Stromal cell of bone marrow (primary cell): Measurements from ENCODE around the gene ADAMTSL2.

Source experiments
- DNase-seq: peaks from one replicate; pipeline ENCODE4 v3.0.0-alpha.2; 2012; ENCODE audit warnings: low read depth

The ADAMTSL2 gene

DNA sequence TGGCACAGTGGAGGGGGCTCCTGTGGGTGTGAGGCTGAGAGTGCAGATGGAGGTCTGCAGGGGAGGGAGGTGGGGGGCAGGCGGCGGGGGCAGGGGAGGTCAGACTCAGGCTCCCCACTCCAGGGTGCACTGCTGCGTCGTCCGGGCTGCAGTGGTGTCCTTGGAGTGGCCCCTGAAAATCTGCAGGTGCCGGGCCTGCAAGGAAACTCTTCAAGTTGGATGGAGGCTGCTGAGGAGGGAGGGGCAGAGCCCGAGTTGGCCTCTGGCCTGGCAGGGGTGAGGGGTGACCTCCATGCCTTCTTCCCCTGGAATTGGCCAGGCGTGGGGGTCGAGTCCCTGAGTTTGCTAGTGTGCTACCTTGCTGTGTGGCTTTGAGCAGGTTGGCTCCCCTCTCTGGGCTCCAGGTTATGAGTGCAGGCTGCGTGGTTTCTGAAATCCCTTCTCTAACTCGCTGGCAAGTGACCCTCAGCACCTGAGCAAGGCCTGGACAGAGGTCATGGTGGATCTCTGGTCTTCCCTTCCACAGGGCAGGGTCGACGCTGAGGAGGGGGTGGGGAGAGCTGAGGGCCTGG, 888 bp downstream of the ADAMTSL2 start:
- DNase-seq = no peak

DNA sequence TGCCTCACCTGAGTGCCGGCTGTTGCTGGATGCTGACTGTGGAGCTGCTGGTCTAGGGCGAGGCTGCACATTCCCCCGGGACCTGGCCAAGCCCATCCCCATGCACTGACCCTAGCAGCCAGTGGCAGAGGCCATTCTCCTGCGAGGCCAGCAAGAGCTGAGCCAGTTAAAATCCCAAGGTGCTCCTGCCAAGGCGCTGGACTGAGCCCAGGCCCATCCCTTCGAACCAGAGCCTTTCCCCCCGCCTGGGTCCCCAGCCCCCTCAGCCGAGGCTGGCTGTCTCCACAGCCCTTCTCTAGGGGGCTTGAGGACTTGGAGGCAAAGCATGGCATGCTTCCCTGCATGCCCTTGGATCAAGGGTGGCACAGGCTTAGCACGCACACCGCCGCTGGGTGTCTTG, 1.6 kb downstream of the ADAMTSL2 start:
- no peak for DNase-seq

DNA sequence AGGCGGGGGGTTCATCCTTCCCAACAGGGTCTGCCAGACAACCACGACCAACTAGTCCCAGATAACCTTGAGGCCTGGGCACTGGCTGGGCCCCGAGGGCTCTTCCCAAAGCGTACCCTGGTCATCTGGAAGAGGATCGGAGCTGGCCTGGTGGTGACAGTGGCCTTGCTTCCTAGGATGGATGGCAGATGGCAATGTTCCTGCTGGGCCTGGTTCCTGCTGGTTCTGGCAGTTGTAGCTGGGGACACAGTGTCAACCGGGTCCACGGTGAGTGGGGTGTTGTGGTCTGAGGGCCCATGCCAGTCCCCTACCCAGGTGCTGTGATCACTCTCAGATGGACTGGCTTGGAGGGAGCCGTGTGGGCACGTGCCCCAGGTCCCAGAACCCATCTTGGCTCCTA, 2.0 kb downstream of the ADAMTSL2 start:
- DNase-seq = no peak

DNA sequence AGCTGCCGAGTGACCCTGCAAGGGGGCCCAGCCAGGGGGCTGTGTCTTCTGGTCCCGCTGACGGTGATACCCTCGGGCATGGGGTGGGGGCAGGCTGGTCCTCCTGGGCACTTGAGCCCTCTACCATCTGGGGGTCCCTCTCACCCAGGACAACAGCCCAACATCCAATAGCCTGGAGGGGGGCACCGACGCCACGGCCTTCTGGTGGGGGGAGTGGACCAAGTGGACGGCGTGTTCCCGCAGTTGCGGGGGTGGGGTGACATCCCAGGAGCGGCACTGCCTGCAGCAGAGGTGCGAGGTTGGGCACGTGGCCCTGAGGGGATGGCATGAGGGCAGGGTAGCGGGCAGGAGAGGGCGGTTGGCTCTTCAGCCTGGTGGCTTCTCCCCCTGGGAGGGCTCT, 2.8 kb downstream of the ADAMTSL2 start:
- no peak for DNase-seq

DNA sequence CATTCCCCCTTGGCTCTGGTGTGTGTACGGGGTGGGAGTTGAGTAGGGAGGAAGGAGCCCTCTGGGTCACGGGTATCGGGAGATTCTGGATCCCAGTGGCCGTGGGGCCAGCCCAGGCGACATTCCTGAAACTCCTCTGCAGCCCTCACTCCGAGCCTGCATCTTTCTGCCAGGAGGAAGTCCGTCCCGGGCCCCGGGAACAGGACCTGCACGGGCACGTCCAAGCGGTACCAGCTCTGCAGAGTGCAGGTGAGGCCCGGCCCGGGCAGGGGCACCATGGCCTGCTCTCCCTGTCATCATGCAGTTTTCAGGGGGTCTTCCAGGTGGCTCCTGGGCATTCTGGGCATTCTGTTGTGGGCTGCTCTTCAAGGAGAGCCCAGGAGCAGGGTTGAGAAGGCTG, 3.7 kb downstream of the ADAMTSL2 start:
- no peak for DNase-seq

DNA sequence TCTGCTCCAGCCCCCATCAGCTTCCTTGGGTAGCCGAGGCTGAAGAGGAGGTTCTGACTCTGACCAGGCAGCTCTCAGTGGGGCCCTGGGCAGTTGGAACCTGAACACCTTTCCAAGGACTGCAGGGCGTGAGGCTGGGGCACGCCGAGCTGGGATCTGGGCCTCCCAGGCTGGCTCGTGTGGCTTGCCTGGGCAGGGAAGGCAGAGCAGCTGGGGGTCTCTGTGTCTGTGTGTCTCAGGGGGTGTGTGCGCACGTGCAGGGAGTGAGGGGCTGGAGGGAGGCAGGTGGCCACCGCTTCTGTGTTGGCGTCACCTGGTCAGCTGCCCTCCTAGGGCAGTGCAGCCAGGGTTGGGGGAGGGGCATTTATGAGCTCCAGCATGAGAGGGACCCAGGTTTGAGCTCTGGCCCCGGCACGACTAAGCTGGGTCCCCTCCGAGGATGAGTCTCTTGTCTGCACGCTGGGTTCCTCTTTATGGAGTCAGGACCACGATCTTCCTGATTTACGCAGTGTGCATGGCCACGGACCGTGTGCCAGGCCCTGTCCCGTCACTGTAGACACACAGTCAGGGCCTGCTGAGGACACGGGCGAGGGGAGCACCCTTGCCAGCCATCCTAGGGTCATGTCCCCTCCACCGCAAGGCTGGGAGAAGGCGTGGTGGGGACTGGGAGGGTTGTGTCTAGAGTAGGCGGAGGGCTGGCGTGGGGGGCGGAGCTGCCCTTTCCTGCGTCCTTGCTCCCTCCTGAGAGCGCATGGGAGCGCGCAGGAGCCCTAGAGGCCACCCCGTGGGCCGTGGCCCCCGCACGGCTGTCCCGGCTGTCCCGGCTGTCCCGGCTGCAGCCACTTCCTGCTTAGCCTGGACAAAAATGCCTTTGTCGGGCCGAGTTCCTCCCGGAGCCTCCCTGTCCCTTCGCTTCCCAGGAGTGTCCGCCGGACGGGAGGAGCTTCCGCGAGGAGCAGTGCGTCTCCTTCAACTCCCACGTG, 4.6 kb downstream of the ADAMTSL2 start:
- DNase-seq = no peak

DNA sequence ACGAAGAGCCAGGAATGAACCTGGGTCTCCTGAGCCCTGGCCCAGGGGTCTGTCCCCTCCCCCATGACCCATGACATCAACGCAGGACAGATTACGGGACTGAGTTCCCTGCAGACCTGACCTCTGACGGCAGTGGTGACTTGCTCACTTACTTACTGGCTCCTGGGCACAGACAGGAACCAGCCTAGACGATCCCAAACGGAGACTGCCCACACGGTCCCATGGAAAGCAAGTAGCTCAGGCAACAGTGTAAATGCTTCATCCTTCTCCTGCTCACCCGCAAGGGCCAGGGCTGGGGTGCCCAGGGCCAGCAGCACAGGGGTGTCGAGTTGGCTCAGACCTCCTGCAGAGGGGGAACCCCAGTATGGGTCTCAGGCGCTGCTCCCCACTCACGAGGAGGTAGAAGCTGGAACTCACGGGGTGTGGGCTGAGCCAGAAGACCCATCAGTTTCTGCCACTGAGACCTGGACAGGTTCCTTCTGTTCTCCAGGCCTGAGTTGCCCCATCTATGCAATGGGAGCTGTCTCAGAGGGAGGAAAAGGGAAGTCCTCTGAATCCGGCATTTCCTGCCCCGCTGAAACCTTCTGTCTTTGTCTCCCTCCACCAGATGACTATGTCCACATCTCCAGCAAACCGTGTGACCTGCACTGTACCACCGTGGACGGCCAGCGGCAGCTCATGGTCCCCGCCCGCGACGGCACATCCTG, 5.6 kb downstream of the ADAMTSL2 start:
- no peak for DNase-seq

DNA sequence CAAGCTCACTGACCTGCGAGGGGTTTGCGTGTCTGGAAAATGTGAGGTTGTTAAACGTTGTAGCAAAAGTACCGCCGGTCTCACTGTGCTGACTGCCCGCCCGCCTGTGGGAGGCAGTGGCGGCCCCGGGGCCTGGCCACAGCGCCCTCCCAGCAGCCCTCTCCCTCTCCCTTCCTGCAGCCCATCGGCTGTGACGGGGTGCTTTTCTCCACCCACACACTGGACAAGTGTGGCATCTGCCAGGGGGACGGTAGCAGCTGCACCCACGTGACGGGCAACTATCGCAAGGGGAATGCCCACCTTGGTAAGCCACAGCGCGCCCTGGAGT, 6.2 kb downstream of the ADAMTSL2 start:
- no peak for DNase-seq

DNA sequence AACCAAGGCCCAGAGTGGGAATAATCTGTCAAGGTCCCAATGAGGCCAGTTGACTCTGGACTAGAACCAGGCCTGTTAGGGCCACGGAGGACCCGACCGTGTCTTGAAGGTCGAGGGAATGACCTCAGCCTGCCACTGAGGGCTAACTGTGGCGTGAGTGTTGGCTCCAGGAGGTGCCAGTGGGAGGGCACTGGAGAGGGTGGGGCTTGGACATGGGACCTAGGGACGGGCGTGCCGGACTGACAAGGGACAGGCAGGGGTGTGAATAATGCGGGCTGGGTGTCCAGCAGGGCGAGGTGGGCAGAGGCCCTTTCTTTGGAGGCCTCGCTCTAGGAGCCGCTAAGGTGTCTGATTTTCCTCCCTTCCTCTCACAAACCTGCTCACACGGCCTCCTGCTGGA, 7.5 kb downstream of the ADAMTSL2 start:
- no peak for DNase-seq

DNA sequence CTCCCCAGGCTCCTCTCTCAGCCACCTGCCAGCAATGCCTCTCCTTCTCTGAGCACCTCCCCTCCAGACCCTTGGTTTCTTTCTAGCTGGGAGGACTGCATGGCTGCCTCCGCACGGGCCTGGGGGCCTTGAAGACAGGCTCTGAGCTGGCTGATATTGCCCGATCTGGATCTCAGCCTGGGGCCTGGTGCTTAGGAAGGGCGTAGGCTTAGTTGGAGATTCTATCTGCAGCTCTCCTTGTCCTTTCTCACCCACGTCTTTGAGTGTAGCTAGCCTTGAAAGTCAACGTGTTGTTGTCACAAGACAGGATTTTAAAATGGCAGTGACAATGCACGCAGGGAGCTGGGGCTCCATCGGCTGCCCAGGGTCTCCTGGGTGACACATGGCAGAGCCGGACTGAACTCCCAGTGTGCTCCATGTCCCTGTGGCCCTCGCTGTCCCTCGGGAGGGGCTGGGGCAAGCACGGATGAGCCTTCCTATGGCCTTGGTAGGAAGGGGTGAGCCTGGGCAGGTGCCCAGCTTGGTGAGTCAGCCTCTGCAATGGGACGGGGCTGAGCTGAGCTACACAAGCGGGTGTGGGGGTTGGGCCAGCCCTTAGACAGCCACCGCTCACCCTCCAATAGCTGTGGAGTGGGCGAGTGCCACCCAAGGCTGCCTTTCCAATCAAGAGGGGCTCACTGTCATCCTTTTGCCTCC, 9.4 kb downstream of the ADAMTSL2 start:
- DNase-seq = no peak

DNA sequence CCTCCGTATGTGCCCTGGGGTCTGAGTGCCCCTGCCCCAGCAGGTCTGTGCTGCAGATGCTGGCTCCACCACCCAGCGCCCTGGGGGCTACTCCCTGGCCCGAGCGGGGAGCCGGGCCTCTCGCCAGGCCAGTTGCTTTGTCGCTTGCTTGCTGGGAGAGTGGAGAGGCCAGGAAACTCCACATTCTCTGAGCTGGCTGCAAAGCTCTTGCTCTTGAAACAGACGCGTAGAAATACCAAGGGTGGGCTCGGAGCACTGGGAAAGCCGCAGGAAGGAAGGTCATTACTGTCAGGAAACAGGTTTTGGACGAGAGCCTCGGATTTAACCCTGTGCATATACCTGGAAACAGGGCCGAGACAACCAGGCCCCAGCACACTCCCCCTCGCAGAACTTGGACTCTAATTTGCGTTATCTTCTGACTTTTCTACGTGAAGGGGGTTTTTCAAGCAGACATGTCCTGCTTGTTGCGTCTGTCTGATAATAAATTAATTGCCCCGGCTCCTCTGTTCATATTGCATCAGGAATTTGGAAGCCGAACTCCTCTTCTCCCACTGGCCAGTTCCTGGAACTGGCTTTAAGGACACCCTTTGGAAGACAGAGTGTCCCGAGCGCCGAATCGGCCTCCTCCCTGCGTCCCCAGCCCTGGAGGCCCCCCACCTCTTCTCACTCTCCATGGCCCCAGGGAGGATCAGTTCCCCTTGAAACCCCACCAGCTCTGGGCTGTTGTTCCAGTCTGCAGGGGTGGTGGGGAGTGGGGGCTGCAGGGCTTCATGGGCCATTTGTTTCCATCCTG, 11.2 kb downstream of the ADAMTSL2 start:
- DNase-seq = no peak

DNA sequence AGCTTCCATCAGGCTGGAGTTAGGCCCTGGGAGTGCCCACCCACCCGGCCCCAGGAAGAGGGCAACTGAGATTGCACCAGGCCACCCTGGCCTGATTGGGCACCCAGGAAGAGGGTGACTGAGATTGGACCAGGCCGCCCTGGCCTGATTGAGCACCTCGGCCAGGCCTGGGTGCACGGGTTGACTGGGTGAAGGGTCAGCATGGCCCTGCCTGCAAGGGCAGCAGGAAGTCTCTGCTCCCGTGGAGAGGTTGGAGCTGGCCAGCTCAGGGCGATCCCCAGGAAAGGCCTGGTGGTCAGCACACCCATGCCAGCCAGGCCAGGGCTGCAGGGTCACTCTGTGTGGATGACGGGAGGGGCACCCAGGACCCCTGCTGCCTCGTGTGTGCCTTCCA, 11.8 kb downstream of the ADAMTSL2 start:
- DNase-seq = no peak

DNA sequence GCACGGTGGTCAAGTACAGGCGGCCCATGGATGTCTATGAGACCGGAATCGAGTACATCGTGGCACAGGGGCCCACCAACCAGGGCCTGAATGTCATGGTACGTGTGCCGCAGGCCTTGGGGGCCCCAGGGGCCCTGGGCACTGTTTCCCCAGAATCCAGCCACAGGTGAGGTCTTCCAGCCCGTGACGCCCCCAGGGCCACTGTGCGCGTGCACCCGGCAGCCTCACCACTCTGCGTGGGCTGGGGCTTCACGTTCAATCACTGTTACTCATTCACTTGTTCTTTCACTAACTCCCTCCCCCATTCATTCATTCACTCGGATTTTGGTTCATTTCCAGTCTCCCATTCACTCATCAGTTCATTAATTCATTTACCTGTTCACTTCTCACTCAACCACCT, 12.6 kb downstream of the ADAMTSL2 start:
- DNase-seq = no peak

DNA sequence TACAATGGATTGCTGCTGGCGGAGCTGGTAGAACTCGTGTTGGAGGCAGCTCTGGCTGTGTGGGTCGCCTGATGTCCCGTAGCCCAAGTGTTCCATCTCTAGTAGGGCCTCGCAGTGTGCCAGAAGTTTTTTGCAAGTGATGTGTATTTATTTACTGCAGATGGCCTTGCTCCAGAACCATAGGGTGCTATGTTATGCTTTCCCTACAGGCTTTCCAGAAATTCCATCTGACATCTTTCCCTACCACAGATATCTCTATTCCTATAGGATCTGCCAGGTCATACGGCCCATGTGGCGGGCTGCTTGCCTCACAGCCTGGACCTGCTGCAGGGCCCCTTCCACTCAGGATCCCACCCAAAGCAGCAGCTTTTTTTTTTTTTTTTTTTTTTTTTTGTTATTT, 16.9 kb downstream of the ADAMTSL2 start:
- no peak for DNase-seq

DNA sequence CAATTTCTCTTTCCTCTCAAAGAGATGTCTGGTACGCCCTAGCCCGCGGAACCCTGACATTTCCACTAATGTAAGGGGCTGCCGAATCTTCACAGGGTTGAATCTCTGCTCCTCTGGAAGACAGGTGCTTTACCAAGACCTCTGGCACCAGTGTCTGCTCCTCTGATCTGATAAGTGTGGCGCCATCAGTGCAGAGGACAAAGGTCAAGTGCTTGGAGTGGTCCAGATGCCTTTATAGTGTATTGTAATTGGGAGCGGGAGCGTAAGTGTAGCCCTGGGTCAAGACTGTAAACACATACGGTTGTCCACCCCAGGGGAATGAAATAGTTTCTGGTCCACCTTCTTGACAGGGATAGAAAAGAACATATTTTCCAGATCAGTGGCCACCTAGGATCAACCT, 17.7 kb downstream of the ADAMTSL2 start:
- no peak for DNase-seq

DNA sequence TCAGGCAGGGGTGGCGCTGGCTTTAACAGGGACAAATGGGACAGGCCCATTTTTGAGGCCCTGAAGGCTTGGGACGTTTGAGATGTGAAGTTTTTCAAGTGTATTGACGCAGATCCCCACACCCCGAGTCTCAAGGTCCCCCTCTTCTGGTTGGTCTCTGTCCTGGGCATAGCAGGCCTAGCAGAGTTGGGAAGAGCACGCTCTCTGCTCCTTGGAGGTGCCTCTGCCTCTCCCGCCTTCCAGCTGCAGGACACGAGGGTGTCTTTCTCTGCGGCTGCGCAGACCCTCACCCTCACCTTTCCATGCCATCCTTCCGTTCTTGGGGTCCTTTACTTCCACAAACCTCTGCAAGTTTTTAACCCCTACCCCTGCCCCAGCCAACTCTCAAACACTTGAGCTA, 18.6 kb downstream of the ADAMTSL2 start:
- DNase-seq = no peak

DNA sequence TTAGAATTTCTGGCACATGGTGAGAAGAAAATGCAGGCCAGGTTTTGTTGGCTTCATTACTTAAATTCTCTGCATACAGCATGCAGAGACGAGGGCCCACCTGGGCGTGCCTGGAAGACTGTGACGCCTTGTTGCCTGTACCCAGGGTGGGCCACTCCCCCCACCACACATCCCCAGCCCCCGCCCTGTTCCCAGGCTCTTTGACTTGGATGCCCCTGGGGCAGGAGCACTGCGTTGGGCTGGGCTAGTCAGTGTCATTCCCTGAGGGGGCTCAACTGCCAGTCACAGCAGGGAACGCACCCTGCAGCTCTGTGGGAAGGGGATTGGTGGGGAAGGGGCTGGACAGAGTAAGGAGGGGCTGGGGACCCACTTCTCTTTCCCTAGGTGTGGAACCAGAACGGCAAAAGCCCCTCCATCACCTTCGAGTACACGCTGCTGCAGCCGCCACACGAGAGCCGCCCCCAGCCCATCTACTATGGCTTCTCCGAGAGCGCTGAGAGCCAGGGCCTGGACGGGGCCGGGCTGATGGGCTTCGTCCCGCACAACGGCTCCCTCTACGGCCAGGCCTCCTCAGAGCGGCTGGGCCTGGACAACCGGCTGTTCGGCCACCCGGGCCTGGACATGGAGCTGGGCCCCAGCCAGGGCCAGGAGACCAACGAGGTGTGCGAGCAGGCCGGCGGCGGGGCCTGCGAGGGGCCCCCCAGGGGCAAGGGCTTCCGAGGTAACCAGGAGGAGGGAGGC, 19.6 kb downstream of the ADAMTSL2 start:
- no peak for DNase-seq

DNA sequence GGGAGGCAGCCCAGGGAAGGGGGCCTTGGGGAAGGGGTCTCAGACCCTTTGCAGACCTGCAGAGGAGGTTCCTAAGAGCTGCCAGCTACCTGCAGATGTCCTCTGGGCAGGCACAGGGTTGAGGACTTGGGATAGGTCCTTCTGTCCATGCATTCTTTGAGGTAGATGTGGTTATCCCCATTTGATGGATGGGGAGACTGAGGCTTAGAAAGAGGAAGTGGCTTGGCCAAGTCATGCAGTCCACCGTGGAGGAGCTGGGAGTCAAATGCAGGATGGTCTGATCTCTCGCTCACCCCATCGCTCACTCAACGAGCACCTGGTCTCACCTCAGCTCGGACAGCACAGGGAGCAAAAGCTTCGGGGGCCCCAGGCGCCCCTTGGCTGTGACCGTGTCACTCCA, 20.2 kb downstream of the ADAMTSL2 start:
- DNase-seq = no peak

DNA sequence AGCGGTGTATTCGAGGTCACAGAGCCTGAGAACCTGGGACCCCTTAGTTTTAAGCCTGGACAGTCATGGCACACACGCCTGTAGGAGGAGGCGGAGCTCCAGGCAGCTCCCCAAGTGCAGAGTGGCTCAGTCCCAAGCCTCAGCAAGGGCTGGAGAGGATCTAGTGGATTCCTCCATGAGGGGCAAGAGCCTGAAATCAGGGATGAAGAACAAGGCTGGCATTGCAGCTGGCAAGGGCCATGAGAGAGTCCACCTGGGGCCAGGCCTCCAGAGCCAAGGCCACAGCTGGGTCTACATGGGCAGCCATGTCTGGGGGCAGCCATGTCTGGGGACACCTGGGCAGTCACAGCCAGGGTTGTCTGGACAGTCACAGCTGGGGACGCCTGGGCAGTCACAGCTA, 21.9 kb downstream of the ADAMTSL2 start:
- DNase-seq = no peak

DNA sequence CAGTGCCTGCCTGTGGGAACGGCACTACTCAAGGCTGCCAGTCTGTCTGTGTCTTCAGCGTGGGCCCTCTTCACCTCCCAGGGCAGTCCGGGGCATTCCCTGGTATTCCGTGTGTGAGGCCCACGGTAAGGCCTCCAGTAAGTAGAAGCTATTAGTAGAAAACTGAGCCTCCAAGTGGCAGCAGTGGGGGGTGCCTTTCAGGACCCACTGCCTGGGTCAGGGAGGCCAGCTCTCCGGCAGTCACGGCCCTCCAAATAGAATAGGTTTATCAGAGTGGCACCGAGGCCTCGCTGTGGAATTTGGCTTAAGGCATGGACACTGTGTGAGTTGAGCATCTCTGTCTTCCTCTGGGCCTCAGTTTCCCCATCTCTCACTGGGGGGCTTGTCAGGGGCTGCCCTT, 23.1 kb downstream of the ADAMTSL2 start:
- DNase-seq = no peak
